ENCODE measurements around the gene KDR. TPM values are rescaled to one million over a fixed set of nuclear protein-coding genes. Genes with fewer than 3 reads are reported as not detected.

The KDR gene
- total RNA-seq, 4 donors from 2014 or later = 7.4 to 14.8 (median 10.6) TPM

DNA sequence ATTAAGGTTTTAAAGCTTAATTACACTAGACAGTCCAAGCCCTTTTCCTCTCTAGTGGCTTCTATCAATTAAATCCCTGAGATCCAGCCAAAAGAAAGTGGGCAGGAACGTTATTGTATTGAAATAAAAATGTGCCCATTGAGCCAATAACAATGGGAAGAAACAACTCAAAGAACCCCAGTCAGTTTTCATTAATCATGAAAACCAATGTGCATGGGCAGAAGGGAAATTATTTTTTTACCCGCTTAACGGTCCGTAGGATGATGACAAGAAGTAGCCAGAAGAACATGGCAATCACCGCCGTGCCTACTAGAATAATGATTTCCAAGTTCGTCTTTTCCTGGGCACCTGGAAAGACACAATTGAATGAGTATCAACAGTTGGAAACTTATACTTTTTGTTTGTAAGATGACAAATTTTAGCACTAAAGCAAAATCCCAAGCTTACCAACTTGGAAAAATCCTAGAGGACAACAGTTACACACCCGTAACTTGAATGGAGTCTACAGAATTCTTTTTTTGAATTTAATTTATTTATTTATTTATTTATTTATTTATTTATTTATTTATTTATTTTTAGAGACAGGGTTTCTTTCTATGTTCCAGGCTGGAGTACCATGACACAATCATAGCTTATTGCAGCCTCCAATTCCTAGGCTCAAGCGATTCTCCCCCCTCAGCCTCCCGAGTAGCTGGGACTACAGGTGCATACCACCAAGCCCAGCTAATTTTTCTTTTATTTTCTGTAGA lies 26.8 kb downstream of the KDR start:
- Histone ChIP-seq H3K27ac (no peak overlapping the region), H3K36me3 (no peaks in the 10 kb centered on the region), H3K9me3 (no peaks in the 10 kb centered on the region), H3K4me1 (no peaks in the 10 kb centered on the region), H3K27me3 (no peaks in the 10 kb centered on the region), H3K4me3 (no peak overlapping the region)
- ATAC-seq (no peak), DNase-seq (no peak)
- TF ChIP-seq, protein P1, sequence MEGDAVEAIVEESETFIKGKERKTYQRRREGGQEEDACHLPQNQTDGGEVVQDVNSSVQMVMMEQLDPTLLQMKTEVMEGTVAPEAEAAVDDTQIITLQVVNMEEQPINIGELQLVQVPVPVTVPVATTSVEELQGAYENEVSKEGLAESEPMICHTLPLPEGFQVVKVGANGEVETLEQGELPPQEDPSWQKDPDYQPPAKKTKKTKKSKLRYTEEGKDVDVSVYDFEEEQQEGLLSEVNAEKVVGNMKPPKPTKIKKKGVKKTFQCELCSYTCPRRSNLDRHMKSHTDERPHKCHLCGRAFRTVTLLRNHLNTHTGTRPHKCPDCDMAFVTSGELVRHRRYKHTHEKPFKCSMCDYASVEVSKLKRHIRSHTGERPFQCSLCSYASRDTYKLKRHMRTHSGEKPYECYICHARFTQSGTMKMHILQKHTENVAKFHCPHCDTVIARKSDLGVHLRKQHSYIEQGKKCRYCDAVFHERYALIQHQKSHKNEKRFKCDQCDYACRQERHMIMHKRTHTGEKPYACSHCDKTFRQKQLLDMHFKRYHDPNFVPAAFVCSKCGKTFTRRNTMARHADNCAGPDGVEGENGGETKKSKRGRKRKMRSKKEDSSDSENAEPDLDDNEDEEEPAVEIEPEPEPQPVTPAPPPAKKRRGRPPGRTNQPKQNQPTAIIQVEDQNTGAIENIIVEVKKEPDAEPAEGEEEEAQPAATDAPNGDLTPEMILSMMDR (IDR thresholded peaks at IDR 0.05 in 4 of 5, conservative IDR thresholded peaks at IDR 0.05 in 1 of 5) = no peak
- TF ChIP-seq POLR2A (IDR thresholded peaks at IDR 0.05) = no peak
- in situ Hi-C loops (cut with MboI; ENCODE audit: low sequenced_read_pairs in 4 of 4) (no loop called here), intact Hi-C loops (cut with DNase I; ENCODE audit: low total_unique reads) (no loop called here)

DNA sequence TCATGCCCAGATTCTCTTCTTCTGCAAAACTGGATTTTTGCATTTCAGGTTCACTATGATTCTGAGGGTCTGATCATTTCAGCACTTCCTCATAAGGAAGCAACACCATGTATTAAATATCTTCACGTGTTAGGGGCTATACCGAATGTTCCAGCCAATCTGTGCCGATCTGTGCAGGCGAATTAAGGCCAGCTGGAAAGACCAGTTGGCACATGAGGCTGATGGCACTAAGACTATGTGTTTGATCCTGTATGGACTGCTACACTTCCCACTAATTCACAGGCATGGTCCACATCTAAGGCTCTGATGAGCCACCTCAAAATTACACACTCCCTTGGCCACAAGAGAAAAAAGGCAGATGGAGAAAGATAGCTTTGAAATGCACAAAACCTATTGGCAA lies 28.8 kb downstream of the KDR start:
- Histone ChIP-seq H3K36me3 (no peaks in the 10 kb centered on the region), H3K9me3 (no peaks in the 10 kb centered on the region), H3K27me3 (no peaks in the 10 kb centered on the region), H3K4me1 (peaks cover 7 to 15% of the 10 kb centered on the region in 2 donors), H3K4me3 (no peak overlapping the region), H3K27ac (no peak overlapping the region)
- no peak for ATAC-seq
- in situ Hi-C loops (cut with MboI; ENCODE audit: low sequenced_read_pairs in 4 of 4) (no loop called here), intact Hi-C loops (cut with DNase I; ENCODE audit: low total_unique reads) (no loop called here)
- TF ChIP-seq POLR2A (IDR thresholded peaks at IDR 0.05) = no peak
- TF ChIP-seq, protein P1 (IDR thresholded peaks at IDR 0.05 in 4 of 5, conservative IDR thresholded peaks at IDR 0.05 in 1 of 5) = no peak
- no peak for DNase-seq

DNA sequence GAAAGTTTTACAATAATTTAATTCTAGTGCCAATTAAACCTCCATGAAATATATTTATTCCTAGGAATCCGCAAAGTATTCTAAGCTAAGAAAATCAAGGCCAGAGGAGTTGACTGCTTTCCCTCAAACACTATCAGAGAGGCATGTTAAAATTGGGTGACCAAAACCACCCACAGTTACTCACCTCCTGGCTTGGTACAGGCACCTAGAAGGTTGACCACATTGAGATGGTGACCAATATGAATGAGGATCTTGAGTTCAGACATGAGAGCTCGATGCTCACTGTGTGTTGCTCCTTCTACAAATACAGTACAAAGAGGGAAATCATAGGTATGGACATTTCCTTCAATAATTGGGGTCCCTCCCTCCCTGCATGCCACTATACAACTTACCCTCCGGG lies 29.4 kb downstream of the KDR start:
- H3K4me1 ChIP-seq = peaks cover 8 to 18% of the 10 kb centered on the region in 2 donors
- no peaks in the 10 kb centered on the region for H3K9me3 ChIP-seq
- DNase-seq = no peak
- H3K4me3 ChIP-seq = no peak overlapping the region
- intact Hi-C loops (cut with DNase I; ENCODE audit: low total_unique reads) = no loop called here
- no peak overlapping the region for H3K27ac ChIP-seq
- no peak for ATAC-seq
- in situ Hi-C loops (cut with MboI; ENCODE audit: low sequenced_read_pairs in 4 of 4) = no loop called here
- no peaks in the 10 kb centered on the region for H3K27me3 ChIP-seq
- H3K36me3 ChIP-seq = no peaks in the 10 kb centered on the region
- TF ChIP-seq, protein P1 (IDR thresholded peaks at IDR 0.05 in 4 of 5, conservative IDR thresholded peaks at IDR 0.05 in 1 of 5) = no peak
- TF ChIP-seq POLR2A (IDR thresholded peaks at IDR 0.05) = no peak

DNA sequence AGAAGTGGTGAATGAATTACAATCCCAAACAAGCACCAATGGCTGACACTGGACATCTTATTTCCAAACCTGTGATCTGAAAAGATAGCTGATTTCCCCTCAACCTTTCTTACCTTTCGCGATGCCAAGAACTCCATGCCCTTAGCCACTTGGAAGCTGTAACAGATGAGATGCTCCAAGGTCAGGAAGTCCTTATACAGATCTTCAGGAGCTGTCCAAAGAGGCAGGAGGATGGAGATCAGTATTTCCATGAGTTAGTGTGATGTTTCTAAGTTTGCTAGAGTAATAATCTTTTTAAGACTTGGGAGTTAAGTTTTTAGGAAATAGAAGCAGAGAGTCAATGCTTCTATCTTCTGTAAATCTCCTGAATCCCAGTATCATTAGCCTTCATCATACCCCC lies 32.9 kb downstream of the KDR start:
- Histone ChIP-seq H3K4me1 (peaks cover 8 to 24% of the 10 kb centered on the region in 2 donors), H3K27me3 (no peaks in the 10 kb centered on the region), H3K27ac (peak overlapping the region in 2 of 4 donors; percentile 47 to 54), H3K9me3 (no peaks in the 10 kb centered on the region), H3K36me3 (no peaks in the 10 kb centered on the region), H3K4me3 (no peak overlapping the region)
- TF ChIP-seq POLR2A (IDR thresholded peaks at IDR 0.05) = no peak
- TF ChIP-seq, protein P1 (IDR thresholded peaks at IDR 0.05 in 4 of 5, conservative IDR thresholded peaks at IDR 0.05 in 1 of 5) = no peak
- ATAC-seq = no peak
- intact Hi-C loops (cut with DNase I; ENCODE audit: low total_unique reads) (no loop called here), in situ Hi-C loops (cut with MboI; ENCODE audit: low sequenced_read_pairs in 4 of 4) (no loop called here)
- DNase-seq = no peak

Data from gastrocnemius medialis (tissue), 4 donors.